ENCODE results near the gene INPP5A.

GRCh38 chr10:132536877-132537683 is 507 bp upstream of the INPP5A start:
- TF ChIP-seq CTCF (IDR thresholded peaks at IDR 0.05) (peak in 2 of 5 experiments; percentile 19 to 20), POLR2A (IDR thresholded peaks at IDR 0.05) (peak; percentile 41), POLR2AphosphoS5 (IDR thresholded peaks at IDR 0.05) (peak; percentile 61 to 83 (median 79)), EP300 (IDR thresholded peaks at IDR 0.05; ENCODE audit: low read depth) (no peak)

Measured in transverse colon (tissue), 4 donors.